ENCODE data around the gene SSR1. TPM values are rescaled to one million over a fixed set of nuclear protein-coding genes. Genes with fewer than 3 reads are reported as not detected.
A peak's percentile ranks its signal among the peaks of the same experiment; 100 is the strongest.

Gene SSR1
- polyA plus RNA-seq, 1 experiment = 375 TPM

DNA sequence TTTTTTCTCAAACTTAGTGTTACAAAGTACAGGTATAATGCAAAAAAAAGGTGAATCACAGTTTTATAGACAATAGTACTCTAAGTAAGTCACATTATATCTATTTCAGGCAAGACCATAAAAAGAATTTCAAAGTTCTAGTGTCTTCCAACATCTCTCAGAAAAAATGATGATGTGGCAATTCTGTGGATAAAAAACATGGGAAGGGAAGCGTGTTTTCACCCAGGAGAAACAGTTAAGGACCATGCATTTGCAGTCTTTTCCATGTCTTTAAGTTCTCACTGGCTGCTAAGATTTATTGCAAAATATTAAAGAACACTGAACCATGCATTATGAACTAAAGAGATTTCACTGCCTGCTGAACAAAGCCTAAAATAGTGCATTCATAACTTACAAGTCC is 1.8 kb downstream of the SSR1 start:
- TF ChIP-seq, protein P1, sequence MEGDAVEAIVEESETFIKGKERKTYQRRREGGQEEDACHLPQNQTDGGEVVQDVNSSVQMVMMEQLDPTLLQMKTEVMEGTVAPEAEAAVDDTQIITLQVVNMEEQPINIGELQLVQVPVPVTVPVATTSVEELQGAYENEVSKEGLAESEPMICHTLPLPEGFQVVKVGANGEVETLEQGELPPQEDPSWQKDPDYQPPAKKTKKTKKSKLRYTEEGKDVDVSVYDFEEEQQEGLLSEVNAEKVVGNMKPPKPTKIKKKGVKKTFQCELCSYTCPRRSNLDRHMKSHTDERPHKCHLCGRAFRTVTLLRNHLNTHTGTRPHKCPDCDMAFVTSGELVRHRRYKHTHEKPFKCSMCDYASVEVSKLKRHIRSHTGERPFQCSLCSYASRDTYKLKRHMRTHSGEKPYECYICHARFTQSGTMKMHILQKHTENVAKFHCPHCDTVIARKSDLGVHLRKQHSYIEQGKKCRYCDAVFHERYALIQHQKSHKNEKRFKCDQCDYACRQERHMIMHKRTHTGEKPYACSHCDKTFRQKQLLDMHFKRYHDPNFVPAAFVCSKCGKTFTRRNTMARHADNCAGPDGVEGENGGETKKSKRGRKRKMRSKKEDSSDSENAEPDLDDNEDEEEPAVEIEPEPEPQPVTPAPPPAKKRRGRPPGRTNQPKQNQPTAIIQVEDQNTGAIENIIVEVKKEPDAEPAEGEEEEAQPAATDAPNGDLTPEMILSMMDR (IDR thresholded peaks at IDR 0.05; ENCODE audit: low read depth, low read length) = no peak
- CTCF ChIA-PET = interaction anchor here (0.6 kb wide), 1 partner anchor 1122 kb away, joined by 5 read pairs; no protein-coding TSS in a partner anchor

GRCh38 chr6:7309050-7309449 is 3.9 kb downstream of the SSR1 start:
- H3K27ac ChIP-seq (ENCODE audit: low read depth, low read length) = no peak overlapping the region
- no peak overlapping the region for H3K4me3 ChIP-seq (ENCODE audit: low read depth, low read length)
- ChIA-PET CTCF (interaction anchor here (4.7 kb wide), 1 partner anchor 33 kb away, joined by 15 read pairs; no protein-coding TSS in a partner anchor), POLR2A (no interaction called here)
- TF ChIP-seq, protein P1 (IDR thresholded peaks at IDR 0.05; ENCODE audit: low read depth, low read length) = no peak
- H3K27me3 ChIP-seq (ENCODE audit: control insufficient read depth, insufficient read depth, low read length) = no peaks in the 10 kb centered on the region
- no peaks in the 10 kb centered on the region for H3K9me3 ChIP-seq (ENCODE audit: control insufficient read depth, insufficient read depth, low read length)
- no peak for DNase-seq (ENCODE audit: low read depth, low spot score)

More for the DNA sequence above, 1.8 kb downstream of the SSR1 start:
- Histone ChIP-seq H3K9me3 (ENCODE audit: control insufficient read depth, insufficient read depth, low read length) (no peaks in the 10 kb centered on the region; the same call in 1 of the 2 replicates), H3K27me3 (ENCODE audit: control insufficient read depth, insufficient read depth, low read length) (no peaks in the 10 kb centered on the region), H3K4me3 (ENCODE audit: low read depth, low read length) (peak overlapping the region; percentile 98), H3K27ac (ENCODE audit: low read depth, low read length) (no peak overlapping the region)
- POLR2A ChIA-PET = no interaction called here
- no peak for DNase-seq (ENCODE audit: low read depth, low spot score)

DNA sequence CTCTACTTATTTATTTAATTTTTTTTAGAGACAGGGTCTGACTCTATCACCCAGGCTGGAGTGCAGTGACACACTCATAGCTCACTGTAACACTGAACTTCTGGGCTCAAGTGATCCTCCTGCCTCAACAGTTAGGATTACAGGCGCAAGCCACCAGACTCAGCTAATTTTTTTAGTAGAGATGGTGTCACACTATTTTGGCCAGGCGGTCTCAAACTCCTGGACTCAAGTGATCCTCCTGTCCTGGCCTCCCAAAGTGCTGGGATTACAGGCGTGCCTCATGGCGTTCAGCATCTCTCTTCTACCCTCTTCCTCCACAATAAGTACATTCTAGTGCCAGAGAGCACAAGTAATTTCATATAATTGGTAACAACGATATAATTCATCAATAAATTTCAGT is 5.5 kb downstream of the SSR1 start:
- CTCF ChIA-PET = interaction anchor here (1.6 to 4.7 kb wide), 2 partner anchors 32 to 309 kb away, joined by 6 to 15 read pairs; no protein-coding TSS in a partner anchor

DNA sequence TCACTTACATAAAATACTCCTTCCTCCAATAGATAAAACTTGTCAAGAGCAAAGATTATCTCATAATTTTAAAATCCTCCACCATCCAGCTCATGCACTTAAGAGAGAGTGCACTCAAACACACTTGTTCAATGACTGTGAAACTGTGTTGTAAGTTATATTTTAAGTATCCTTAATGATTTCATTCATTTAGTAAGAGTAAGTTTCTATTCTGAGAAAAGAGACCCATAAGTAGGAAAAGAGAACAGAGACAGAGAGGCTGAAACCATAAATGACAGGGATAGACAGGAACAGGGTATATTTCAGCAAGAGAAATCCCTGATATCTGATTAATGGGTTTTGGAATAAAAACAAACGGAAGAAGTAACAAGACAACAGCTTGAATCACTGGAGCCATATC is 8.2 kb downstream of the SSR1 start:
- TF ChIP-seq, protein P1 (IDR thresholded peaks at IDR 0.05; ENCODE audit: low read depth, low read length) = no peak
- no peak for DNase-seq (ENCODE audit: low read depth, low spot score)
- ChIA-PET CTCF (interaction anchor here (1.1 to 4.7 kb wide), 2 partner anchors 29 to 310 kb away, joined by 4 to 15 read pairs; no protein-coding TSS in a partner anchor), POLR2A (no interaction called here)
- Histone ChIP-seq H3K27ac (ENCODE audit: low read depth, low read length) (no peak overlapping the region), H3K4me3 (ENCODE audit: low read depth, low read length) (no peak overlapping the region), H3K9me3 (ENCODE audit: control insufficient read depth, insufficient read depth, low read length) (no peaks in the 10 kb centered on the region), H3K27me3 (ENCODE audit: control insufficient read depth, insufficient read depth, low read length) (no peaks in the 10 kb centered on the region)

More for the DNA sequence above, 5.5 kb downstream of the SSR1 start:
- POLR2A ChIA-PET = no interaction called here
- Histone ChIP-seq H3K9me3 (ENCODE audit: control insufficient read depth, insufficient read depth, low read length) (no peaks in the 10 kb centered on the region), H3K4me3 (ENCODE audit: low read depth, low read length) (no peak overlapping the region), H3K27ac (ENCODE audit: low read depth, low read length) (no peak overlapping the region), H3K27me3 (ENCODE audit: control insufficient read depth, insufficient read depth, low read length) (no peaks in the 10 kb centered on the region)
- DNase-seq (ENCODE audit: low read depth, low spot score) = no peak
- TF ChIP-seq, protein P1 (IDR thresholded peaks at IDR 0.05; ENCODE audit: low read depth, low read length) = no peak

DNA sequence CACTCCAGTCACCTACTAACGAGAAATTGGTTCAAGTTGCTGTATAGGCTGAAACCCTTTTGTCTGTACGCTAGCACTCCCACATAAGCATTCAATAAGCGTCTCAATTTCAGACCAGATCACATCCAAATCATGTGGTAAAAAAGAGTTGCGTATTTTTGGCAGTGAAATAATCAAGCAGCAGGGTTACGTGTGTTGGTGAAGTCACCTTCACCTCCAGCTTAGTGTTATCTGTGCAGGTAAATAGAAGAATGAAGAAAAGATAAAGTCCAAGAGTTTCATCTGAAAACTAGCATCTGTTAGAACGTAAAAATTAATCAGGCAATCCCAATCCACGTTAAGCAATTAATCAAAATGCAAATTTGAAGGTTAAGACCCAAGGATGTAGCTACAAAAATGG is 11.3 kb downstream of the SSR1 start:
- DNase-seq (ENCODE audit: low read depth, low spot score) = no peak
- ChIA-PET CTCF (no interaction called here), POLR2A (interaction anchor here (0.6 kb wide), 1 partner anchor 12 kb away, joined by 3 read pairs; no protein-coding TSS in a partner anchor)
- no peaks in the 10 kb centered on the region for H3K27me3 ChIP-seq (ENCODE audit: control insufficient read depth, insufficient read depth, low read length)
- no peak overlapping the region for H3K27ac ChIP-seq (ENCODE audit: low read depth, low read length)
- H3K4me3 ChIP-seq (ENCODE audit: low read depth, low read length) = no peak overlapping the region
- TF ChIP-seq, protein P1 (IDR thresholded peaks at IDR 0.05; ENCODE audit: low read depth, low read length) = no peak
- no peaks in the 10 kb centered on the region for H3K9me3 ChIP-seq (ENCODE audit: control insufficient read depth, insufficient read depth, low read length)

All from AG04450 (cell line).